Measurements from ENCODE around the gene MT1A.

Gene MT1A

DNA sequence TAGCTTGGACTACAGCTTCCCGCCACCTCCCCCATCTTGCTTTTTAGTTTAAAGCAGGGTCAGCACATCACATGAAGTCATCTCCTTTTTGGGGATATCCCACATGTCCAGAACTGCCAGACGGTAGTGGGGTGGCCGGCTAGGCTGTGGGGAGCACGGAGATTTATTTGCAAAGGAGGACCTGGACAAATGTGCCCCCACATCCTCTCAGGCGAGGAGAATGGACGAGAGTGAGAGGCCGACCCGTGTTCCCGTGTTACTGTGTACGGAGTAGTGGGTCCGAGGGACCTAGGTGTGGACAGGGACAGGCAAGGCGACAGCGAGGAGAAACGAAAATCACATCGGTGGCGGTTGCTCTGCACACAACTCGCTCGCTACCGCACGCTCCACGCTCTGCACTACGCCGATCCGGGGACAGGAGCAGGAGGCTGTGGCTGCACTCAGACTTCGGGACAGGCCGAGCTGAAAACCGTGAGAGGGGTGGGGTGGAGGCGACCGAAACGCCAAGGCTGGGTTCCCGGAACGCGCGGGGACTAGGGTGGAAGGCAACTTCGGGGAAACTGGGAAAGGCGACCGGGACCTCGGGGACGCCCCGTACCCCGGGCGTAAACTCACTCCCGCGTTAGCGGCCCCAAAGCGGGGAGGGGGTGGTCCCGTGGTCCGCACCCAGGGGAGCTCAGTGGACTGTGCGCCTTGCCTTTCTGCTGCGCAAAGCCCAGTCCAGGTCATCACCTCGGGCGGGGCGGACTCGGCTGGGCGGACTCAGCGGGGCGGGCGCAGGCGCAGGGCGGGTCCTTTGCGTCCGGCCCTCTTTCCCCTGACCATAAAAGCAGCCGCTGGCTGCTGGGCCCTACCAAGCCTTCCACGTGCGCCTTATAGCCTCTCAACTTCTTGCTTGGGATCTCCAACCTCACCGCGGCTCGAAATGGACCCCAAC, at the start of gene MT1A:
Gene MT1A (plus strand): TSS at position 853 of the 937 bp plus-strand sequence. CDS start 73 bp downstream, at position 926.
- peak within 1 kb of the TSS; percentile 24; the same call in 1 of the 2 replicates for H3K27ac ChIP-seq
- no peak for TF ChIP-seq ZFX (IDR thresholded peaks at IDR 0.05)
- TF ChIP-seq, protein P1, sequence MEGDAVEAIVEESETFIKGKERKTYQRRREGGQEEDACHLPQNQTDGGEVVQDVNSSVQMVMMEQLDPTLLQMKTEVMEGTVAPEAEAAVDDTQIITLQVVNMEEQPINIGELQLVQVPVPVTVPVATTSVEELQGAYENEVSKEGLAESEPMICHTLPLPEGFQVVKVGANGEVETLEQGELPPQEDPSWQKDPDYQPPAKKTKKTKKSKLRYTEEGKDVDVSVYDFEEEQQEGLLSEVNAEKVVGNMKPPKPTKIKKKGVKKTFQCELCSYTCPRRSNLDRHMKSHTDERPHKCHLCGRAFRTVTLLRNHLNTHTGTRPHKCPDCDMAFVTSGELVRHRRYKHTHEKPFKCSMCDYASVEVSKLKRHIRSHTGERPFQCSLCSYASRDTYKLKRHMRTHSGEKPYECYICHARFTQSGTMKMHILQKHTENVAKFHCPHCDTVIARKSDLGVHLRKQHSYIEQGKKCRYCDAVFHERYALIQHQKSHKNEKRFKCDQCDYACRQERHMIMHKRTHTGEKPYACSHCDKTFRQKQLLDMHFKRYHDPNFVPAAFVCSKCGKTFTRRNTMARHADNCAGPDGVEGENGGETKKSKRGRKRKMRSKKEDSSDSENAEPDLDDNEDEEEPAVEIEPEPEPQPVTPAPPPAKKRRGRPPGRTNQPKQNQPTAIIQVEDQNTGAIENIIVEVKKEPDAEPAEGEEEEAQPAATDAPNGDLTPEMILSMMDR (conservative IDR thresholded peaks at IDR 0.05): no peak

DNA sequence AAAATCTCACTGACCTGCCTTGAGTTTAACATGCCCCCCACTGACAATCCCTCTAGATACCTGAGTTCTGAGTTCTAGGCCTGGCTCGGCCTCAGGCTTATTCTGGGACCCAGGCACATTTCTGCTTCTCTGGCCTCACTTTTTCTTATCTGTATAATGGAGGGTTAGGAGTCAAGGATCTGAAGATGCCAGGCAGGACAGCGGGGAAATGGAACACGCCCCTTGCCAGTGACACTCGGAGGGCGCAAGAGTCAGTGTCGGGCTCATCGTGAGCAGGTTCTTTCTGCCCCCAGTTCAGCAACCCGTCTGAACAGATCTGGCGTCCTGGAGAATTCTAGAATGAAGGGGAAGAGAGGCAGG, 49.7 kb upstream of the MT1A start:
- H3K27ac ChIP-seq: no peak overlapping the region

DNA sequence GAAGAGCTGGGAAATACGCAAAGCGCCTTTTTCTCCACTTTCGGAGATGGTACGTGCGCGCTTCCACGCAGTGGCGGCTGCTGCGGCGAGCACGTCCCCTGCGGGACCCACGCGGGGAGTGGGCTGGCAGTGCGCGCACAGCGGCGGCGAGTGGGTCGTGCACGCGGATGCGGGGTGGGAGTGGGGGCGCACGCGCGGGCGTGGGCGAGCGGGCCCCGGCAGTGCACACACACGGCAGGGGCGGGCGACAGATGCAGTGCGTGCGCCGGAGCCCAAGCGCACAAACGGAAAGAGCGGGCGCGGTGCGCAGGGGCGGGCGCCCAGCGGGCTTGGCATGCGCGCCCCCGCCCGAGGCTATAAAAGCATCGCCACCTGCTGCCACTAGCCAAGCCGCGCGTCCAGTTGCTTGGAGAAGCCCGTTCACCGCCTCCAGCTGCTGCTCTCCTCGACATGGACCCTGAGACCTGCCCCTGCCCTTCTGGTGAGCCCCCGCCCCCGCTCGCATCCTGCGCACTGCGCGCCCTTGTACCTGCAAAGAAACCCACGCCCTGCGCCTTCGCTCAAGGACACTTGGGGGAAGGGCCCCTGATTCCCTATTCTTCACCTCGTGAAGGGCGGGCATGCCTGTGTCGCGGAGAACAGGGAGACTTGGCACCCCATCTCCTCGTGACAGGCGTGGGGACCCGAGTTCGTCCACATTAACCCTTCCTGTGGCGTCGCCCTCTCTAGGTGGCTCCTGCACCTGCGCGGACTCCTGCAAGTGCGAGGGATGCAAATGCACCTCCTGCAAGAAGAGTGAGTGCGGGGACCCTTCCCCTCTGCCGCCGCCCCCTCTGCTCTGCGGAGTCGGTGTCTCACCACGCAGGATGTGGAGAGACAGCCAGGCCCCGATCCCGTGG, 49.1 kb upstream of the MT1A start, which contains the start of gene MT3:
Gene MT3 (plus strand): TSS at position 388 of the 899 bp plus-strand sequence. CDS start 63 bp downstream, at position 451.
- no peak within 1 kb of the TSS for H3K27ac ChIP-seq
- TF ChIP-seq, protein P1 (conservative IDR thresholded peaks at IDR 0.05): peak; percentile 9
- no peak for TF ChIP-seq ZFX (IDR thresholded peaks at IDR 0.05)

More for the DNA sequence above, 49.7 kb upstream of the MT1A start:
- TF ChIP-seq ZFX (IDR thresholded peaks at IDR 0.05): no peak
- TF ChIP-seq, protein P1 (conservative IDR thresholded peaks at IDR 0.05): no peak

DNA sequence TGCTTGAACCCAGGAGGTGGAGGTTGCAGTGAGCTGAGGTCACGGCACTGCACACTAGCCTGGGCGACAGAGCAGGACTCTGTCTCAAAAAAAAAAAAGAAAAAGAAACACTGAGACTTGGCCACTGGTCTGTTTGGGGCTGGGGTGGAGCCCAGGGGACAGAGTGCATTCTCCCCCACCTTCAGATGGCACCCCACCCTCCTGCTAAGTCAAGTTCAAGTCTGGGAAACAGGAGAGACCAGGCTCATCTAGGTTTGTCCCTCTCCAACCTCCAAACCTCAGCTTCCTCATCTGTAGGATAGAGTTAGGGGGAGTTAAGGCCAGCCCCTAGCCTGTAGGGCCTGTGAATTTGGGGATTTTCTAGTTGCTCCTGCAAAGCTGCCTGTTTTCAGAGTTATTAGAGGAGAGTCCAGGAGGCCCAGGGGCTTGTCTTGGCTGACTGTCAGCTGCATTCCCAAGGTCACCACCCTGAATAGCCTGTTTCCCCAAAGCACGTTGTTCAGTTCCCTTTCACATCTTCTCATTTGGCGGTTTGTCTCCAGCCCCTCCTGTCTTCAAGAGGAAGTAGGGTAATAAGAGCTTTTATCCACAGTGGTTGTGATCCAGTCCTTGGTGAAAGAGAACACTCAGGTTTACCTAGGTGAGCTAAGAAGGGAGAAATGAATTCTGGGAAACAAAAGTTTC, 46.9 kb upstream of the MT1A start:
- no peak for TF ChIP-seq ZFX (IDR thresholded peaks at IDR 0.05)
- TF ChIP-seq, protein P1 (conservative IDR thresholded peaks at IDR 0.05): no peak
- no peak overlapping the region for H3K27ac ChIP-seq

DNA sequence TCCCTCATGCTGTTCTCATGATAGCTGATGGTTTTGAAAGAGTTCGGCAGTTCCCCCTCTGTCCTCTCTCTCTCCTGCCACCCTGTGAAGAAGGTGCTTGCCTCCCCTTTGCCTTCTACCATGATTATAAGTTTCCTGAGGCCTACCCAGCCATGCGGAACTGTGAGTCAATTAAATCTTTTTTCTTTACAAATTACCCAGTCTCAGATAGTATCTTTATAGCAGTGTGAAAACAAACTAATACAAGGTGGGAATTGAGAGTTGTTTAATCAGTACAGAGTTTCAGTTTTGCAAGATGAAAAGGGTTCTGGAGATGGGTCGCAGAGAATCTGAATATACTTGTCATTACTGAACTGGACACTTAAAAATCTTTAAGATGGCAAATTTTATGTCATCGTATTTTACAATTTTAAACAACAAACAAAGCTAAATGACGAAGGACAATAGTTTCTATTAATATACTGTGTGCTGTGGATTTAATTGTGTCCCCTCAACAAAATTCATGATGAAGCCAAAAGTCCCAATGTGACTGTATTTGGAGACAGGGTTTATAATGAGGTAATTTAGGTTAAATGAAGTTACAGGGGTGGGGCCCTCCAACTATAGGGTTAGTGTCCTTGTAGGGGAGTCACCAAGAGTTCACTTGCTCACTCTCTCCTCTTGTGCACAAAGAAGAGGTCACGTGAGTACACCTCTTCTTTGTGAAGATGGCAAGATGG, 44.7 kb upstream of the MT1A start:
- no peak overlapping the region for H3K27ac ChIP-seq
- TF ChIP-seq, protein P1 (conservative IDR thresholded peaks at IDR 0.05): no peak
- TF ChIP-seq ZFX (IDR thresholded peaks at IDR 0.05): no peak

DNA sequence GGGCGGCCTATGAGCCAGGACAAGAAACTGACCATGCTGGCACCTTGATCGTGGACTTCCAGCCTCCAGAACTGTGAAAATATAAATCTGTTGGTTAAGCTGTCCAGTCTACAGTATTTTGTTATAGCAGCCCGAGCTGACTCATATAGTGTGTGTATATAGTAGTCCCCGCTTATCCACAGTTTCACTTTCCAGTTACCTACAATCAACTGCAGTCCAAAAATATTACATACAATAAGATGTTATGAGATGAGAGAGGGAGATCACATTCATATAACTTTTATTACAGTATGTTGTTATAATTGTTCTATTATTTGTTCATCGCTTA, 44.2 kb upstream of the MT1A start:
- no peak overlapping the region for H3K27ac ChIP-seq
- TF ChIP-seq ZFX (IDR thresholded peaks at IDR 0.05): no peak
- TF ChIP-seq, protein P1 (conservative IDR thresholded peaks at IDR 0.05): no peak
